ENCODE measurements around the gene TMIE.

The TMIE gene

GRCh38 chr3:46714728-46715506 is 13.7 kb downstream of the TMIE start:
- H3K4me3 ChIP-seq (ENCODE audit: low read depth, low read length), result no peak overlapping the region
- no peak for DNase-seq (ENCODE audit: low read depth)
- in situ Hi-C loops (cut with HindIII; ENCODE audit: low sequenced_read_pairs), result no loop called here
- TF ChIP-seq, protein P1, sequence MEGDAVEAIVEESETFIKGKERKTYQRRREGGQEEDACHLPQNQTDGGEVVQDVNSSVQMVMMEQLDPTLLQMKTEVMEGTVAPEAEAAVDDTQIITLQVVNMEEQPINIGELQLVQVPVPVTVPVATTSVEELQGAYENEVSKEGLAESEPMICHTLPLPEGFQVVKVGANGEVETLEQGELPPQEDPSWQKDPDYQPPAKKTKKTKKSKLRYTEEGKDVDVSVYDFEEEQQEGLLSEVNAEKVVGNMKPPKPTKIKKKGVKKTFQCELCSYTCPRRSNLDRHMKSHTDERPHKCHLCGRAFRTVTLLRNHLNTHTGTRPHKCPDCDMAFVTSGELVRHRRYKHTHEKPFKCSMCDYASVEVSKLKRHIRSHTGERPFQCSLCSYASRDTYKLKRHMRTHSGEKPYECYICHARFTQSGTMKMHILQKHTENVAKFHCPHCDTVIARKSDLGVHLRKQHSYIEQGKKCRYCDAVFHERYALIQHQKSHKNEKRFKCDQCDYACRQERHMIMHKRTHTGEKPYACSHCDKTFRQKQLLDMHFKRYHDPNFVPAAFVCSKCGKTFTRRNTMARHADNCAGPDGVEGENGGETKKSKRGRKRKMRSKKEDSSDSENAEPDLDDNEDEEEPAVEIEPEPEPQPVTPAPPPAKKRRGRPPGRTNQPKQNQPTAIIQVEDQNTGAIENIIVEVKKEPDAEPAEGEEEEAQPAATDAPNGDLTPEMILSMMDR (IDR thresholded peaks at IDR 0.05; ENCODE audit: low read depth, low read length, missing control alignments), result no peak

DNA sequence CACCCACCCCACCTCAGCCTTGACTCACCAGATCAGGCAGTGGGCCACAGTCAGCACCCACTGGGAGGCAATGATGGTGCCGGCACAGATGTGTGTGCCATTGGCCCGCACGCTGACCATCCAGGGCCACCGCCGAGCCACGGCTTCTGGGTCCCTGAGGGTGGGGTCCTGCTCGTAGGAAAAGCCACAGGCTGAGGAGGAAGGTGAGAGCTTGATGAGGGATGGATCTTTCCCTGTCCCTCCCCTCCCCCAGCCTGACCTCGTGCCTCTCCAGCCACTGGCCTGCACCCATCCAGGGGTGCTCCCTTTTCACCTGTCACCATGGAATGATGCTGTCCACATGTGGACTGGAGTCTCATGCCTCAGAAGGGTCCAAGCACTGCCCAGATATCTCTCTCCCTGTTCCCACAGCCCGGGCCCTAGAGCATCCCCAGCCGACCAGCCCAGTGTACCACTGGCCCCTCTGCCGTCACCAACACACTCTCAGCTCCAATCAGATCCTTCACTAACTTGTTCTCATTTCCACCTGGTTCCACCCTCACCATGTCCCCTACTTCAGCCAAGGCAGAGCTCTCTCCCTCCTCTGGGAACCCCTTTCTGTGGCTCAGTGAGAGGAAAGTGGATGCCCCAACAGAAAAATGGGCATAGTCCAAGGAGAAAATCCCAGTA is 14.4 kb downstream of the TMIE start:
- DNase-seq (ENCODE audit: low read depth), result no peak
- TF ChIP-seq, protein P1 (IDR thresholded peaks at IDR 0.05; ENCODE audit: low read depth, low read length, missing control alignments), result no peak
- no peak overlapping the region for H3K4me3 ChIP-seq (ENCODE audit: low read depth, low read length)
- in situ Hi-C loops (cut with HindIII; ENCODE audit: low sequenced_read_pairs), result no loop called here

GRCh38 chr3:46716461-46717441 is 15.6 kb downstream of the TMIE start:
- no peak for DNase-seq (ENCODE audit: low read depth)
- TF ChIP-seq, protein P1 (IDR thresholded peaks at IDR 0.05; ENCODE audit: low read depth, low read length, missing control alignments), result no peak
- in situ Hi-C loops (cut with HindIII; ENCODE audit: low sequenced_read_pairs), result no loop called here
- no peak overlapping the region for H3K4me3 ChIP-seq (ENCODE audit: low read depth, low read length)

GRCh38 chr3:46717447-46718231 is 16.4 kb downstream of the TMIE start, which contains the start of gene PRSS50:
Gene PRSS50, minus strand, starts transcription at chr3:46717869. Its CDS starts 45 bp downstream, at chr3:46717824.
- no peak within 1 kb of the TSS for H3K4me3 ChIP-seq (ENCODE audit: low read depth, low read length)
- in situ Hi-C loops (cut with HindIII; ENCODE audit: low sequenced_read_pairs), result no loop called here
- DNase-seq (ENCODE audit: low read depth), result no peak
- TF ChIP-seq, protein P1 (IDR thresholded peaks at IDR 0.05; ENCODE audit: low read depth, low read length, missing control alignments), result peak; percentile 25

- DNase-seq (ENCODE audit: low read depth), result no peak
- TF ChIP-seq, protein P1 (IDR thresholded peaks at IDR 0.05; ENCODE audit: low read depth, low read length, missing control alignments), result no peak
- in situ Hi-C loops (cut with HindIII; ENCODE audit: low sequenced_read_pairs), result no loop called here
- no peak overlapping the region for H3K4me3 ChIP-seq (ENCODE audit: low read depth, low read length)
These were observed 17.9 kb downstream of the TMIE start for GRCh38 chr3:46719044-46719565.
